Hepatocyte (in vitro differentiated cells): ENCODE results near the gene IGSF10. TPM values are rescaled to one million over a fixed set of nuclear protein-coding genes. Genes with fewer than 3 reads are reported as not detected.

Source experiments
- DNase-seq: peaks from one replicate; pipeline ENCODE4 v3.0.0-alpha.2; 2016; ENCODE audit warnings: low spot score
- H2AFZ ChIP-seq: fragments of 200-600 bp; sonication (generic); 2 replicates; pipeline ENCODE4 v1.6.0; 2016; ENCODE audit warnings: antibody characterized with exemption, mild to moderate bottlenecking
- H3K27ac ChIP-seq: fragments of 200-600 bp; sonication (generic); 2 replicates; pipeline ENCODE4 v1.5.1; 2016; ENCODE audit warnings: mild to moderate bottlenecking
- H3K27me3 ChIP-seq: fragments of 200-600 bp; sonication (generic); 2 replicates; pipeline ENCODE4 v1.6.1; 2016
- H3K36me3 ChIP-seq: fragments of 200-600 bp; sonication (generic); replicated peaks from 2 replicates; pipeline ENCODE4 v1.5.1; 2016; ENCODE audit warnings: low read depth; ENCODE audit not compliant: insufficient read depth
- H3K4me1 ChIP-seq: fragments of 200-600 bp; sonication (generic); 2 replicates; pipeline ENCODE4 v1.5.1; 2016; ENCODE audit warnings: mild to moderate bottlenecking, moderate library complexity; ENCODE audit not compliant: insufficient read depth
- H3K4me2 ChIP-seq: fragments of 200-600 bp; sonication (generic); 2 replicates; pipeline ENCODE4 v1.6.0; 2016
- H3K4me3 ChIP-seq: fragments of 200-600 bp; sonication (generic); 2 replicates; pipeline ENCODE4 v1.5.1; 2016; ENCODE audit warnings: mild to moderate bottlenecking
- H3K79me2 ChIP-seq: fragments of 200-600 bp; sonication (generic); 2 replicates; pipeline ENCODE4 v1.6.0; 2017; ENCODE audit warnings: mild to moderate bottlenecking
- H3K9me2 ChIP-seq: fragments of 200-600 bp; sonication (generic); replicated peaks from 2 replicates; pipeline ENCODE4 v1.6.0; 2017; ENCODE audit warnings: mild to moderate bottlenecking; ENCODE audit not compliant: insufficient read depth
- H3K9me3 ChIP-seq: fragments of 200-600 bp; sonication (generic); 2 replicates; pipeline ENCODE4 v1.5.1; 2016; ENCODE audit warnings: low read depth, mild to moderate bottlenecking
- H4K20me1 ChIP-seq: fragments of 200-600 bp; sonication (generic); 2 replicates; pipeline ENCODE4 v1.6.0; 2016; ENCODE audit warnings: mild to moderate bottlenecking; ENCODE audit not compliant: insufficient read depth, poor library complexity, severe bottlenecking
- EZH2 ChIP-seq: fragments of 200-600 bp; sonication (generic); IDR thresholded peaks from 2 replicates; pipeline ENCODE4 v1.6.1; 2016; ENCODE audit warnings: antibody characterized with exemption, mild to moderate bottlenecking, borderline replicate concordance
- EZH2phosphoT487 ChIP-seq: fragments of 200-600 bp; sonication (generic); IDR thresholded peaks from one replicate; pipeline ENCODE4 v1.6.1; 2018; ENCODE audit warnings: antibody characterized with exemption, mild to moderate bottlenecking, low read depth, moderate library complexity; ENCODE audit not compliant: unreplicated experiment, severe bottlenecking
- WGBS: methylation state at CpG from one replicate; pipeline ENCODE4 v1.1.6; 2016; ENCODE audit warnings: low lambda C conversion rate; ENCODE audit errors: missing lambda C conversion rate; 5-methylcytosine and 5-hydroxymethylcytosine counted together
- polyA plus RNA-seq: library from polyadenylated mRNA; unstranded; fragments of >200 nt; fragmentation: Nextera tagmentation; extraction: Ambion mirVana; gene quantifications from 2 replicates; pipeline ENCODE4 v1.2.1, GENCODE V29; 2016
- total RNA-seq: library from RNA; depleted of rRNA; stranded (reverse); fragments of >200 nt; gene quantifications from 2 replicates; pipeline ENCODE4 v1.2.3, GENCODE V29; 2014
- TF ChIP-seq, protein P1 (sequence below): fragments of 200-600 bp; sonication (generic); IDR thresholded peaks from 2 replicates; pipeline ENCODE4 v1.5.1; 2016; ENCODE audit warnings: antibody characterized with exemption, mild to moderate bottlenecking; ENCODE audit not compliant: poor library complexity

The IGSF10 gene
- total and polyA plus RNA-seq, 2 experiments from 2014 or later = 0.75 to 1.4 TPM

DNA sequence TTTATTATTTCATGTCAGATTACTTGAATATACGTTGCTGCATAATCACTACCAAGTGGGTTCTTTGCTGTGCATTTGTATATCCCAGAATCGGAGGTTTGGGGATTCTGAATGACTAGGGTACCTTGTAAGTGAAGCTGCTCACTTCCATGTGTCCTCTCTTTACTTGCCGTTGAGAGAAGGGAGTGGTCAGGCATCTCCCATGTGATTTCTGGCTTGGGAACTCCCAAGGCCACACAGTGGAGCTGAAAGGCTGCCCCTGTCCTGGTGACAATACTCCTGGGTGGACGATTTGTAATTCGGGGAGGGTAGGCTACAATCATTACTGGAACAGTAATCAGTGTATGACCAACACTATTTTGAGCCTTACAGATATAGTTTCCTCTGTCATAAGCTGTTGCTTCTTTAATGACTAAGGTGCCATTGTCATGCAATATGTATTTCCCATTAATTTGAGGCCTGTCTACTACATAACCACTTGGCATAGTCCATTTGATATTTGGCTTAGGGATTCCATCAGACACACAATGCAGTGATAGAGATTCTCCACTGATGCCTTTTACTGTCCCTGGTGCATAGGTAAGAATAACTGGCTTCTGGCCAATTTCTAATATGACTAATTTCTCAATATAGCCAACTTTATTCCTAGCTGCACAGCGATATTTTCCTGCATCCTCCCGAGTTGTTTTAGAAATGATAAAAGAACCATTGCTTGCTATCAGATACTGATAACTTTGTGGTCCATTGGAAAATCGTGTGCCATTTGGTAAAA lies 24.0 kb downstream of the IGSF10 start:
- H2AFZ ChIP-seq = no peak overlapping the region

DNA sequence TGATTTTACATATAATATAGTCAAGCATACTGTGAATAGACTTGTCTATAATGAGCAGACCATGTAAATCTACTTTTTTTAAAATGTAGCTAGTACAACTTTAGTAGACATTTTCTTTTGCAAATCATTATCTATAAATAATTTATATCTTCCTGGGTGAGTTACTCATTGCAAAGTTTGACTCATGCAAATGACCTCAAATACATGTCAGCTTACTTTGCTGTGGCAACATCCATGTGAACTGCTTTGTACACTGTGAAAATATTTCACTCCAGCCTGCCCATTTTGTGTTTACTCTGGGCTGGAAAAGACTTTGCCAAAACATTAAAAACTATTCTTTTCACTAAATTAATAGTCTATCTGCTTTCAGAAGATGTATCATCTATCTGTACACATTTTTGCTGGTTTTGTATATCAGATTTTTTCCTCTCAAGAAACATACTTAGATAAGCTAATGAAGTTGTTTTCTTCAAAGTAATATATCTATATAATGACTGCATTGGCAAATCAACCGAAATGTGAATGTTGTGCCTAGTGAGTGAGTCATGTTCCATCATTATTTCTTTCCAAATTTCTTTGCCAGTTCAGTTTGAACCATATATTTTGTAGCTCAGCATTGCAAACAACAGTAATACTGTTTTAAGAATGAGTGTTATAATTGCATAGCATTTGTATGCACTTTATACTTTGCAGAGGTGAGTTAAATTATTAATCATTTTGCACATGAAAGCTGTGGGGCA lies 26.5 kb downstream of the IGSF10 start:
- no peak overlapping the region for H2AFZ ChIP-seq
- H3K4me3 ChIP-seq = no peak overlapping the region
- 88% methylated on average over 1 of the region's 1 CpG for WGBS
- TF ChIP-seq, protein P1, sequence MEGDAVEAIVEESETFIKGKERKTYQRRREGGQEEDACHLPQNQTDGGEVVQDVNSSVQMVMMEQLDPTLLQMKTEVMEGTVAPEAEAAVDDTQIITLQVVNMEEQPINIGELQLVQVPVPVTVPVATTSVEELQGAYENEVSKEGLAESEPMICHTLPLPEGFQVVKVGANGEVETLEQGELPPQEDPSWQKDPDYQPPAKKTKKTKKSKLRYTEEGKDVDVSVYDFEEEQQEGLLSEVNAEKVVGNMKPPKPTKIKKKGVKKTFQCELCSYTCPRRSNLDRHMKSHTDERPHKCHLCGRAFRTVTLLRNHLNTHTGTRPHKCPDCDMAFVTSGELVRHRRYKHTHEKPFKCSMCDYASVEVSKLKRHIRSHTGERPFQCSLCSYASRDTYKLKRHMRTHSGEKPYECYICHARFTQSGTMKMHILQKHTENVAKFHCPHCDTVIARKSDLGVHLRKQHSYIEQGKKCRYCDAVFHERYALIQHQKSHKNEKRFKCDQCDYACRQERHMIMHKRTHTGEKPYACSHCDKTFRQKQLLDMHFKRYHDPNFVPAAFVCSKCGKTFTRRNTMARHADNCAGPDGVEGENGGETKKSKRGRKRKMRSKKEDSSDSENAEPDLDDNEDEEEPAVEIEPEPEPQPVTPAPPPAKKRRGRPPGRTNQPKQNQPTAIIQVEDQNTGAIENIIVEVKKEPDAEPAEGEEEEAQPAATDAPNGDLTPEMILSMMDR = no peak
- TF ChIP-seq EZH2phosphoT487 = no peak
- TF ChIP-seq EZH2 = no peak
- H3K4me2 ChIP-seq = no peak overlapping the region
- peak; percentile 13 for DNase-seq
- no peaks in the 10 kb centered on the region for H3K9me2 ChIP-seq
- H3K27me3 ChIP-seq = no peaks in the 10 kb centered on the region
- H3K36me3 ChIP-seq = no peaks in the 10 kb centered on the region
- no peaks in the 10 kb centered on the region for H3K79me2 ChIP-seq
- H3K27ac ChIP-seq = no peak overlapping the region
- no peaks in the 10 kb centered on the region for H4K20me1 ChIP-seq
- H3K9me3 ChIP-seq = no peaks in the 10 kb centered on the region
- H3K4me1 ChIP-seq = no peaks in the 10 kb centered on the region

More for the DNA sequence above, 24.0 kb downstream of the IGSF10 start:
- Histone ChIP-seq H3K9me2 (no peaks in the 10 kb centered on the region), H4K20me1 (no peaks in the 10 kb centered on the region), H3K27me3 (no peaks in the 10 kb centered on the region), H3K4me1 (no peaks in the 10 kb centered on the region), H3K36me3 (no peaks in the 10 kb centered on the region), H3K27ac (no peak overlapping the region), H3K79me2 (no peaks in the 10 kb centered on the region), H3K4me3 (no peak overlapping the region), H3K9me3 (no peaks in the 10 kb centered on the region), H3K4me2 (no peak overlapping the region)
- DNase-seq = no peak
- 83% methylated on average over 8 of the region's 8 CpGs for WGBS
- TF ChIP-seq EZH2 (no peak), EZH2phosphoT487 (no peak)
- TF ChIP-seq, protein P1 = no peak

DNA sequence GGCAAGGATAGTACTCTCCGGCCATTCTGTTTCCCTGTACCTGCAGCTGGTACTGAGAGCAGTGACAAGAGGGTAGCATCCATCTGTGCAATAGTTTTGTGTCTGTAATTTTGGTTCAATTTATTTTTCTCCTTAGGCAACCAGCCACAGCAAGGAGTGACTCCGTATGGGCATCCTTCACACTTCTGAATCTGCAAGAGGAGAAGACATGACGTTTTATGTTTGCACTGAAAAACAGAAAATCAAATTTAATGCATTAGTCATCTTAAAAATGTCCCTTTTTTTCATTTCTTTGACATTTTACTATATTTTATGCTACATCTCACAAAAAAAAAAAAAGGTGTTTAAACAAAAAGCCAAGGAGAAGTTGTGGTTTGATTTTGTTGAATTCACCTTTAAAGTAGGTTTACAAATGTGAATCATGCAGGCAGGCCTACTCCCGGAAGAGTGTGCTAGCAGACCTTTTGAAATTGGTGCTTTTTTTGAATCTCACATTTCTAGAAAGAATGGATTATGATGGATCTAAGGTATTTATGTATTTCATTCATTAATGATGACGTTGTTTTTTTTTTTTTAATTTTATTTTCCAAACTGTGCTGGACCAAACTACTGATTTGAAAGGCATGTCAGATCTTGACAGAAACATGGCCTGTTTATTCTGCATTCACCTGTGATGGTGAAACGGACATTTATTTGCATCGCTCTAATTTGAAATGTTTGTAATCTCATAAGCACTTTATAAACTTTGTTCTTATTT lies 28.1 kb downstream of the IGSF10 start:
- Histone ChIP-seq H3K4me1 (no peaks in the 10 kb centered on the region), H4K20me1 (no peaks in the 10 kb centered on the region), H3K9me3 (no peaks in the 10 kb centered on the region), H3K4me3 (no peak overlapping the region), H3K79me2 (no peaks in the 10 kb centered on the region), H2AFZ (no peak overlapping the region), H3K27ac (no peak overlapping the region), H3K4me2 (no peak overlapping the region), H3K27me3 (no peaks in the 10 kb centered on the region), H3K36me3 (no peaks in the 10 kb centered on the region), H3K9me2 (no peaks in the 10 kb centered on the region)
- 92% methylated on average over 7 of the region's 7 CpGs for WGBS
- TF ChIP-seq EZH2phosphoT487 (no peak), EZH2 (no peak)
- TF ChIP-seq, protein P1 = no peak
- no peak for DNase-seq
